ENCODE results near the gene NAA25.

NAA25 gene

GRCh38 chr12:112087851-112088250 is 20.7 kb downstream of the NAA25 start:
- H3K18ac ChIP-seq (ENCODE audit: low read depth in 1 of 2, low read length in 2 of 2), result no peak overlapping the region
- no peak overlapping the region for H3K23ac ChIP-seq (ENCODE audit: low read length in 2 of 2)
- H3K36me3 ChIP-seq (ENCODE audit: control insufficient read depth in 1 of 2, insufficient read depth in 2 of 2, low read depth in 1 of 2, low read length in 2 of 2), result peaks cover 37 to 63% of the 10 kb centered on the region in 2 experiments
- no peak overlapping the region for H2AK5ac ChIP-seq (ENCODE audit: low read length, severe bottlenecking)
- no peaks in the 10 kb centered on the region for H3K9me3 ChIP-seq (ENCODE audit: control insufficient read depth, low read length)
- peaks cover 14% of the 10 kb centered on the region for H3K79me1 ChIP-seq (replicated peaks; ENCODE audit: low read length, poor library complexity, severe bottlenecking)
- H2BK120ac ChIP-seq (ENCODE audit: low read depth, low read length), result no peak overlapping the region
- no peak overlapping the region for H3K27ac ChIP-seq (ENCODE audit: low read length, poor library complexity, severe bottlenecking)
- no peak overlapping the region for H2AFZ ChIP-seq (ENCODE audit: low read depth, low read length)
- no peak overlapping the region for H2BK12ac ChIP-seq (ENCODE audit: low read length in 2 of 2)
- no peak overlapping the region for H3K4me3 ChIP-seq (ENCODE audit: insufficient read depth in 1 of 2, low read depth in 1 of 2, low read length in 2 of 2)
- no peak overlapping the region for H3K9ac ChIP-seq (ENCODE audit: low read length)
- no peaks in the 10 kb centered on the region for H3K27me3 ChIP-seq (ENCODE audit: control insufficient read depth in 1 of 2, insufficient read depth in 1 of 2, low read length in 2 of 2)
- no peak overlapping the region for H3K14ac ChIP-seq (ENCODE audit: low read length in 2 of 2)
- H2BK5ac ChIP-seq (ENCODE audit: low read depth, low read length, poor library complexity, severe bottlenecking), result no peak overlapping the region
- H3K4me2 ChIP-seq (ENCODE audit: low read length, poor library complexity, severe bottlenecking), result no peak overlapping the region
- 100% methylated on average over 1 of the region's 1 CpG for WGBS
- peaks cover 3% of the 10 kb centered on the region for H3K4me1 ChIP-seq (ENCODE audit: control insufficient read depth, insufficient read depth, low read depth, low read length)
- H3K4ac ChIP-seq (ENCODE audit: low read depth in 1 of 2, low read length in 2 of 2), result no peak overlapping the region
- DNase-seq, result no peak
- no peak overlapping the region for H4K91ac ChIP-seq (ENCODE audit: low read length)
- H4K8ac ChIP-seq (ENCODE audit: low read length), result no peak overlapping the region
- no peak overlapping the region for H2BK15ac ChIP-seq (ENCODE audit: low read depth, poor library complexity, severe bottlenecking)

GRCh38 chr12:112087055-112087850 is 21.3 kb downstream of the NAA25 start:
- peaks cover 3% of the 10 kb centered on the region for H3K4me1 ChIP-seq (ENCODE audit: control insufficient read depth, insufficient read depth, low read depth, low read length)
- H4K91ac ChIP-seq (ENCODE audit: low read length), result no peak overlapping the region
- H3K14ac ChIP-seq (ENCODE audit: low read length in 2 of 2), result no peak overlapping the region
- H2BK5ac ChIP-seq (ENCODE audit: low read depth, low read length, poor library complexity, severe bottlenecking), result no peak overlapping the region
- no peak overlapping the region for H2BK120ac ChIP-seq (ENCODE audit: low read depth, low read length)
- peaks cover 32 to 61% of the 10 kb centered on the region in 2 experiments for H3K36me3 ChIP-seq (ENCODE audit: control insufficient read depth in 1 of 2, insufficient read depth in 2 of 2, low read depth in 1 of 2, low read length in 2 of 2)
- H3K9ac ChIP-seq (ENCODE audit: low read length), result peak overlapping the region; percentile 9
- H2BK12ac ChIP-seq (ENCODE audit: low read length in 2 of 2), result no peak overlapping the region
- no peak overlapping the region for H3K23ac ChIP-seq (ENCODE audit: low read length in 2 of 2)
- no peak overlapping the region for H3K18ac ChIP-seq (ENCODE audit: low read depth in 1 of 2, low read length in 2 of 2)
- H3K4me3 ChIP-seq (ENCODE audit: insufficient read depth in 1 of 2, low read depth in 1 of 2, low read length in 2 of 2), result no peak overlapping the region
- peak; percentile 12 for DNase-seq
- WGBS, result no CpG with 5 or more reads among the region's 2 CpGs
- H4K8ac ChIP-seq (ENCODE audit: low read length), result no peak overlapping the region
- H3K4ac ChIP-seq (ENCODE audit: low read depth in 1 of 2, low read length in 2 of 2), result no peak overlapping the region
- H2BK15ac ChIP-seq (ENCODE audit: low read depth, poor library complexity, severe bottlenecking), result no peak overlapping the region
- no peak overlapping the region for H3K27ac ChIP-seq (ENCODE audit: low read length, poor library complexity, severe bottlenecking)
- H3K4me2 ChIP-seq (ENCODE audit: low read length, poor library complexity, severe bottlenecking), result no peak overlapping the region
- no peaks in the 10 kb centered on the region for H3K9me3 ChIP-seq (ENCODE audit: control insufficient read depth, low read length)
- H2AFZ ChIP-seq (ENCODE audit: low read depth, low read length), result no peak overlapping the region
- no peaks in the 10 kb centered on the region for H3K27me3 ChIP-seq (ENCODE audit: control insufficient read depth in 1 of 2, insufficient read depth in 1 of 2, low read length in 2 of 2)
- H3K79me1 ChIP-seq (replicated peaks; ENCODE audit: low read length, poor library complexity, severe bottlenecking), result peaks cover 14% of the 10 kb centered on the region
- no peak overlapping the region for H2AK5ac ChIP-seq (ENCODE audit: low read length, severe bottlenecking)

- H3K23ac ChIP-seq (ENCODE audit: low read length in 2 of 2), result no peak overlapping the region
- no peak overlapping the region for H3K4me2 ChIP-seq (ENCODE audit: low read length, poor library complexity, severe bottlenecking)
- H4K8ac ChIP-seq (ENCODE audit: low read length), result no peak overlapping the region
Observed at GRCh38 chr12:112066566-112066965, 42.0 kb downstream of the NAA25 start.

DNA sequence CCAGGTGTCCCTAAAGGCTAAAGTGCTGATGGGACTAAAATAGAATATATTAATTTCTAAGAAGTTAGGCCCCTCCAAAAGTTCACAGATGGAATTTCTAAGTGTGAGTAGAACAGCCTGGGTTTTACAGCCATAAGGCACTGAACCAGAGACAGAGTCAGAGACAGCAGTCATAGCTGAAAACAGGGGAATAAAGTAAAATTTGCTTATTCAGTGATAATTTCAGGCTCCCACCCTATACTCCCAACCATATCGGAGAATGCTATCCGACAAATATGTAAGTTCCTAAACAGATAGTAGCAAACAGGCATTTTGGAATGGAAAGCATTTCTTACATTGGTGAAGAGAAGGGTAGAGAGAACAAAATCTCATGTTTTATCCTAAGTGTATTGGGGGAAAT is 45.3 kb downstream of the NAA25 start:
- H3K4me2 ChIP-seq (ENCODE audit: low read length, poor library complexity, severe bottlenecking), result no peak overlapping the region
- no peak for DNase-seq
- H3K27me3 ChIP-seq (ENCODE audit: control insufficient read depth in 1 of 2, insufficient read depth in 1 of 2, low read length in 2 of 2), result no peaks in the 10 kb centered on the region
- H3K9ac ChIP-seq (ENCODE audit: low read length), result no peak overlapping the region
- no peak overlapping the region for H3K23ac ChIP-seq (ENCODE audit: low read length in 2 of 2)
- no peak overlapping the region for H2BK120ac ChIP-seq (ENCODE audit: low read depth, low read length)
- H3K14ac ChIP-seq (ENCODE audit: low read length in 2 of 2), result no peak overlapping the region
- no peak overlapping the region for H4K91ac ChIP-seq (ENCODE audit: low read length)
- H3K27ac ChIP-seq (ENCODE audit: low read length, poor library complexity, severe bottlenecking), result no peak overlapping the region
- no peak overlapping the region for H2AFZ ChIP-seq (ENCODE audit: low read depth, low read length)
- 100% methylated on average over 1 of the region's 2 CpGs for WGBS
- peaks cover 12% of the 10 kb centered on the region for H3K79me1 ChIP-seq (replicated peaks; ENCODE audit: low read length, poor library complexity, severe bottlenecking)
- no peak overlapping the region for H2AK5ac ChIP-seq (ENCODE audit: low read length, severe bottlenecking)
- no peaks in the 10 kb centered on the region for H3K4me1 ChIP-seq (ENCODE audit: control insufficient read depth, insufficient read depth, low read depth, low read length)
- no peak overlapping the region for H3K18ac ChIP-seq (ENCODE audit: low read depth in 1 of 2, low read length in 2 of 2)
- H3K9me3 ChIP-seq (ENCODE audit: control insufficient read depth, low read length), result no peaks in the 10 kb centered on the region
- H4K8ac ChIP-seq (ENCODE audit: low read length), result no peak overlapping the region
- H2BK12ac ChIP-seq (ENCODE audit: low read length in 2 of 2), result no peak overlapping the region
- H3K4ac ChIP-seq (ENCODE audit: low read depth in 1 of 2, low read length in 2 of 2), result no peak overlapping the region
- H2BK15ac ChIP-seq (ENCODE audit: low read depth, poor library complexity, severe bottlenecking), result no peak overlapping the region
- peaks cover 36 to 86% of the 10 kb centered on the region in 2 experiments for H3K36me3 ChIP-seq (ENCODE audit: control insufficient read depth in 1 of 2, insufficient read depth in 2 of 2, low read depth in 1 of 2, low read length in 2 of 2)
- H3K4me3 ChIP-seq (ENCODE audit: insufficient read depth in 1 of 2, low read depth in 1 of 2, low read length in 2 of 2), result no peak overlapping the region
- no peak overlapping the region for H2BK5ac ChIP-seq (ENCODE audit: low read depth, low read length, poor library complexity, severe bottlenecking)

More at GRCh38 chr12:112066566-112066965, 42.0 kb downstream of the NAA25 start:
- Histone ChIP-seq H2AFZ (ENCODE audit: low read depth, low read length) (no peak overlapping the region), H3K14ac (ENCODE audit: low read length in 2 of 2) (no peak overlapping the region), H3K18ac (ENCODE audit: low read depth in 1 of 2, low read length in 2 of 2) (no peak overlapping the region), H4K91ac (ENCODE audit: low read length) (no peak overlapping the region), H3K4me3 (ENCODE audit: insufficient read depth in 1 of 2, low read depth in 1 of 2, low read length in 2 of 2) (no peak overlapping the region), H3K36me3 (ENCODE audit: control insufficient read depth in 1 of 2, insufficient read depth in 2 of 2, low read depth in 1 of 2, low read length in 2 of 2) (peaks cover 48 to 87% of the 10 kb centered on the region in 2 experiments), H3K9ac (ENCODE audit: low read length) (no peak overlapping the region), H2BK120ac (ENCODE audit: low read depth, low read length) (no peak overlapping the region), H2BK12ac (ENCODE audit: low read length in 2 of 2) (no peak overlapping the region), H3K79me1 (replicated peaks; ENCODE audit: low read length, poor library complexity, severe bottlenecking) (peaks cover 14% of the 10 kb centered on the region), H2AK5ac (ENCODE audit: low read length, severe bottlenecking) (no peak overlapping the region), H3K9me3 (ENCODE audit: control insufficient read depth, low read length) (no peaks in the 10 kb centered on the region), H2BK5ac (ENCODE audit: low read depth, low read length, poor library complexity, severe bottlenecking) (no peak overlapping the region), H3K27ac (ENCODE audit: low read length, poor library complexity, severe bottlenecking) (no peak overlapping the region), H3K4me1 (ENCODE audit: control insufficient read depth, insufficient read depth, low read depth, low read length) (no peaks in the 10 kb centered on the region), H3K4ac (ENCODE audit: low read depth in 1 of 2, low read length in 2 of 2) (no peak overlapping the region), H3K27me3 (ENCODE audit: control insufficient read depth in 1 of 2, insufficient read depth in 1 of 2, low read length in 2 of 2) (no peaks in the 10 kb centered on the region), H2BK15ac (ENCODE audit: low read depth, poor library complexity, severe bottlenecking) (no peak overlapping the region)
- WGBS, result 89% methylated on average over 2 of the region's 2 CpGs
- no peak for DNase-seq

Measured in mesenchymal stem cell (in vitro differentiated cells and primary cell).